GM12892 (cell line): ENCODE results near the gene FBXO8.

ENCODE experiments used
- POLR2A ChIP-seq: IDR thresholded peaks from 2 replicates; pipeline ENCODE4 v1.6.1; 2011; ENCODE audit warnings: low read depth, low read length, control low read depth
- TAF1 ChIP-seq: IDR thresholded peaks from 2 replicates; pipeline ENCODE4 v1.6.1; 2011; ENCODE audit warnings: low read depth, mild to moderate bottlenecking, control low read depth, low read length, borderline replicate concordance

- TF ChIP-seq POLR2A, result no peak
- no peak for TF ChIP-seq TAF1
Measured at GRCh38 chr4:174318829-174319764, 35.6 kb upstream of the FBXO8 start.
